Stomach smooth muscle (tissue), 2 donors: ENCODE data around the gene TRAF2.
A peak's percentile ranks its signal among the peaks of the same experiment; 100 is the strongest.

ENCODE experiments used
- H3K27ac ChIP-seq: one replicate; pipeline ENCODE4 v1.7.0; 2013; ENCODE audit warnings: mild to moderate bottlenecking, low read length, inconsistent platforms
- H3K27me3 ChIP-seq, 2 donors: one replicate each; pipeline ENCODE4 v1.7.0; 2013; ENCODE audit warnings: low read length in 2 of 2; ENCODE audit not compliant: insufficient read depth in 2 of 2, control insufficient read depth in 1 of 2
- H3K36me3 ChIP-seq, 2 donors: one replicate each; pipeline ENCODE4 v1.7.0; 2013; ENCODE audit warnings: low read length in 2 of 2; ENCODE audit not compliant: control insufficient read depth in 2 of 2, insufficient read depth in 2 of 2
- H3K4me1 ChIP-seq: one replicate; pipeline ENCODE4 v1.7.0; 2013; ENCODE audit warnings: low read length; ENCODE audit not compliant: control insufficient read depth, insufficient read depth
- H3K4me3 ChIP-seq, 2 donors: one replicate each; pipeline ENCODE4 v1.7.0; 2013; ENCODE audit warnings: low read length in 2 of 2
- H3K9ac ChIP-seq, 2 donors: one replicate each; pipeline ENCODE4 v1.7.0; 2013; ENCODE audit warnings: low read length in 2 of 2, mild to moderate bottlenecking in 1 of 2
- H3K9me3 ChIP-seq, 2 donors: one replicate each; pipeline ENCODE4 v1.7.0; 2013; ENCODE audit warnings: low read length in 2 of 2; ENCODE audit not compliant: control insufficient read depth in 2 of 2
- donor health status: healthy.
- donor health status: Pancreatic carcinoma.

Gene TRAF2

GRCh38 chr9:136848393-136849037, 37.8 kb upstream of the TRAF2 start:
- peak overlapping the region; percentile 64 for H3K9ac ChIP-seq
- H3K36me3 ChIP-seq = peaks cover 0 to 4% of the 10 kb centered on the region in 2 donors
- peaks cover 10 to 38% of the 10 kb centered on the region in 2 donors for H3K27me3 ChIP-seq
- peak overlapping the region; percentile 90 to 92 for H3K4me3 ChIP-seq
- H3K27ac ChIP-seq = no peak overlapping the region
- peaks cover 48% of the 10 kb centered on the region for H3K4me1 ChIP-seq
- H3K9me3 ChIP-seq = no peaks in the 10 kb centered on the region

DNA sequence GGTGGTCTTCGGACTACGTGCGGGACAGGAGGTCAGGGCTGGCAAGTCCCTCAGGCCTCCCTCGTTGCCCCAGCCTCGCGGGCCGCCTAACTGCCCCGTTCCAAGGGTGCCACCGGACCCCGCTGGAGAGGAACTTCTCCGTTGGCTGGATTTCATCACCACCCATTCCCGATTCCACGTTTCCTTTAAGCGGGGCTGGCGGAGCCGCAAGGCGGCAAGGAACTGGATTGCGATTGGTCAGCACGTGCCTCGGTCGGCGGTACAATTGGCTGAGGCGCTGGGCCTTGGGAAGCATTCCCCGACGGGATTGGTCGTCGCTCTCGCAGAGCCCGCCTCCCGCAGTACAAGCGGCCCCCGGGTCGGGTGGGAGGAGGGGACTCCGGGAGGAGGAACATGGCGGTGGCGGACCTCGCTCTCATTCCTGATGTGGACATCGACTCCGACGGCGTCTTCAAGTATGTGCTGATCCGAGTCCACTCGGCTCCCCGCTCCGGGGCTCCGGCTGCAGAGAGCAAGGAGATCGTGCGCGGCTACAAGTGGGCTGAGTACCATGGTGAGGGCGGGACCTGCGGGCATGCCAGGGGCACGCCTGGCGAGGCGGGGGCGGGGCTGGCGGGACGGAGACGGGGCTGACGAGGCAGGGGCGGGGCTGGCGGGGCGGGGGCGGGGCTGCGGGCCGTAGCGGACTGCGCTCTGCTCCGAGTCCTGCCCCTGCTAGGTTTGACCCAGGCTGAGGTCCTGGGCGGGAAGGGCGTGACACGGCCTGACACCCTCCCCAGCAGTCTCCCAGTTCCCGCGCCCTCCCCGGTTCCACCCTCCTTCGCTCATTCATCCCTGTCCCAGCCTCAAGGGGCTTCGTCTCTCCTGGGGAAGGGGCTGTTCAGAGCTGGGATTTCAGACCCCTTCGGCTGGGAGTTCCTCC, 37.0 kb upstream of the TRAF2 start, which contains the start of gene PHPT1:
TSS of gene PHPT1 (plus strand) at position 372 of the 922 bp plus-strand sequence. CDS start at position 394, 22 bp downstream.
- Histone ChIP-seq H3K27me3 (peaks cover 9 to 33% of the 10 kb centered on the region in 2 donors), H3K4me3 (peak within 1 kb of the TSS; percentile 90 to 92), H3K36me3 (peaks cover 0 to 4% of the 10 kb centered on the region in 2 donors), H3K9ac (peak within 1 kb of the TSS; percentile 64 to 75), H3K27ac (peak within 1 kb of the TSS; percentile 41), H3K9me3 (no peaks in the 10 kb centered on the region), H3K4me1 (peaks cover 41% of the 10 kb centered on the region)

DNA sequence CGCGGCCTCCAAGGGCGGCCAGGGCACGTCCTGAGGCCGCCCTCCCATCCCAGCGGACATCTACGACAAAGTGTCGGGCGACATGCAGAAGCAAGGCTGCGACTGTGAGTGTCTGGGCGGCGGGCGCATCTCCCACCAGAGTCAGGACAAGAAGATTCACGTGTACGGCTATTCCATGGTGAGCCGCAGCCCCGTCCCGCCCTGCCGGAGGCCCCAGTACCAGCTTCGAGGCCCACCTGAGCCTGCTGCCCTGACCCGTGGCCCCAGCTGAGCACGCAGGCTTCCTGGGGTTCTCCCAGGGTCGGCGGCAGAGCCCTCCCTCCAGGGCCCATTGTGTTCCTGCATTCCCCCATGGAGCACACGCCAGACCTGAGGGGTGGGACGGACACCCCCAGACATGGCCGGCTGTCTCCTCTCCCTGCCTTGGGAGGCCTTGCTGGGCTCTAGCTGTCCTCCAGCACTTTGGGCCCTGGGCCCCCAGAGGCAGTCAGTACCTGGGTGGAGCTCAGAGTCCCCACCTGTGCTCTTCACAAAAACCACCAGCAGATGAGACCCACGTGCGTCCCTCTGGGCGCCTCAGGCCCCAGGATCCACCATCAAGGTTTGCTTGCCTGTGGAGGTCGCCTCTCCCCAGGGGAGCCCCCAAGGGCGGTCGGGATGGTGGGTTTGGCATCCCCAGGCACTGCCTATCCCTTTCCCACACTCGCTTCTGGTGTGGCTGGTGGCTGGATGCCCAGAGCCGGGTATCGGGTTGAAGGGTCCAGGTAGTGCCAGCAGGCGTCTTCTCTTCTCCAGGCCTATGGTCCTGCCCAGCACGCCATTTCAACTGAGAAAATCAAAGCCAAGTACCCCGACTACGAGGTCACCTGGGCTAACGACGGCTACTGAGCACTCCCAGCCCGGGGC, 36.1 kb upstream of the TRAF2 start:
- peaks cover 7 to 28% of the 10 kb centered on the region in 2 donors for H3K27me3 ChIP-seq
- H3K9ac ChIP-seq = peak overlapping the region; percentile 62 to 75
- peaks cover 0 to 4% of the 10 kb centered on the region in 2 donors for H3K36me3 ChIP-seq
- H3K27ac ChIP-seq = peak overlapping the region; percentile 41
- peak overlapping the region; percentile 90 to 92 for H3K4me3 ChIP-seq
- H3K9me3 ChIP-seq = no peaks in the 10 kb centered on the region
- peaks cover 38% of the 10 kb centered on the region for H3K4me1 ChIP-seq

- Histone ChIP-seq H3K9ac (no peak overlapping the region), H3K36me3 (peaks cover 0 to 4% of the 10 kb centered on the region in 2 donors), H3K4me1 (peaks cover 36% of the 10 kb centered on the region), H3K27ac (no peak overlapping the region), H3K27me3 (peaks cover 7 to 19% of the 10 kb centered on the region in 2 donors), H3K4me3 (no peak overlapping the region), H3K9me3 (no peaks in the 10 kb centered on the region)
Observed at GRCh38 chr9:136850866-136851775, 35.2 kb upstream of the TRAF2 start.

DNA sequence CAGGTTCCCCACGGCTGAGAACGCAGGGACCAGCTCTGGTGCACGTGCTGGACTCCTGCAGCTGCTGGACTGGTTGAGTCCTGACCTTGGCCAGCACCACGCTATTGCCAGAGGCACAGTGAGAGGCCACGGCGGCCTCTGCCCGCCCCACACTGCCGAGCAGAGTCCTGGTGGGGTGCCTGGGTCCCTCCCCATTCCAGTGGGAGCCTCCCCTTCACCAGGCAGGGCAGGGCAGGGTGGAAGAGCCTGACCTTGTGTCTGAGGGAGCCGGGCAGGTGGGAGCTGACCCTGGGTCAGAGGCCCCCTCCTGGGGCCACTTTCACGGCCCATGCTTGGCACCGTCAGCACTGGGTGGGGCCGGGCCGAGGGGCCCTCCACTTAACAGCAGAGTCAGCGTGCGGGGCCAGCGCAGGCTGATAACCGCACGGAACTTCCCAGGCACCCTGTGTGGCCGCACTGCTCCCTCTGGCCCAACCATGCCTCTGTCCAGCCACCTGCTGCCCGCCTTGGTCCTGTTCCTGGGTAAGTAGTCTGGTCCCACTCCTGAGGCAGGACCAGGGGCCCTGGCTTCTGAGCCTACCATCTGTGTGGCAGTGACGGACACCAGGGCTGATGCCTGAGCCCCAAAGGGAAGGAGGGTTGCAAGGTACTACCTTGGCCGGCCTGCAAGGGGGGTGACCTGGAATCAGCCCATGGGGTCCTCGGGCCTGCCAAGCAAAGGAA, 34.2 kb upstream of the TRAF2 start, which contains the start of gene MAMDC4:
TSS of gene MAMDC4 (plus strand) at position 406 of the 723 bp plus-strand sequence. CDS start at position 477, 71 bp downstream.
- Histone ChIP-seq H3K4me3 (no peak within 1 kb of the TSS), H3K9ac (no peak within 1 kb of the TSS)

DNA sequence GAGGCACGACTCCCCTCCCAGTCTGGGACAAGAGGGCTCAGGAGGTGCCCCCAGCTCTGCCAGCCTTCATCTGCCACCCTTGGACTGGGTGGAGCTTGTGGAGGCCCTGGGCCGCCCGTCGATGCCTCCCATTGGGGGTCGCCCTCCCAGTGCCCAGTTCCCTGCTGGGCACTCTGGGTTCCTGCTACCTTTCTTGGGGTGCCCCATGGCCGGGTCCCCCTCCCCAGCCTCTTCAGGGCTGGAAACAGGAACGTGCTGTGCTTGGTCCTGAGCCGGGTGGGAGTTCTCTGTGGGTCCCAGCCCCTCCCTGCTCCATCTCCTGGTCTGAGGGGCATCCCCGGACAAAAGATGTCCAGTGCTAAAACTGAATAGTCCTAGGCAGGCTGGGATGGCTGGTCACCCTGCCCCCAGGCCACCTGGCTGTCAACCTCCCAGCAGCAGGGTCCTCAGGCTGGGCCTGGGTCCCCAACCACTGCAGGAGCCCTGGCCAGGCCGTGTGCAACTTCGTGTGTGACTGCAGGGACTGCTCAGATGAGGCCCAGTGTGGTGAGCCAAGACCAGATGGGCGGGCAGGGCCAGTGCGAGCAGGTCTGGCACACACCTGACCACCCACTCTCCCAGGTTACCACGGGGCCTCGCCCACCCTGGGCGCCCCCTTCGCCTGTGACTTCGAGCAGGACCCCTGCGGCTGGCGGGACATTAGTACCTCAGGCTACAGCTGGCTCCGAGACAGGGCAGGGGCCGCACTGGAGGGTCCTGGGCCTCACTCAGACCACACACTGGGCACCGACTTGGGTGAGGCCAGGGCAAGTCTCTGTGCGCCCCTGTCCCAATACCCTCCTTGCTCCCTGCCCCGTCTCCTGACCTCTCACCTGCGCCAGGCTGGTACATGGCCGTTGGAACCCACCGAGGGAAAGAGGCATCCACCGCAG, 33.4 kb upstream of the TRAF2 start:
- Histone ChIP-seq H3K9me3 (no peaks in the 10 kb centered on the region), H3K4me3 (no peak overlapping the region), H3K36me3 (peaks cover 0 to 4% of the 10 kb centered on the region in 2 donors), H3K27ac (no peak overlapping the region), H3K27me3 (peaks cover 0 to 4% of the 10 kb centered on the region in 2 donors), H3K9ac (no peak overlapping the region), H3K4me1 (peaks cover 22% of the 10 kb centered on the region)

More for the DNA sequence above, 34.2 kb upstream of the TRAF2 start, which contains the start of gene MAMDC4:
- Histone ChIP-seq H3K9me3 (no peaks in the 10 kb centered on the region), H3K36me3 (peaks cover 0 to 4% of the 10 kb centered on the region in 2 donors), H3K4me1 (peaks cover 27% of the 10 kb centered on the region), H3K27me3 (peaks cover 4 to 9% of the 10 kb centered on the region in 2 donors), H3K27ac (no peak within 1 kb of the TSS)

- no peaks in the 10 kb centered on the region for H3K9me3 ChIP-seq
- H3K27ac ChIP-seq = no peak overlapping the region
- no peaks in the 10 kb centered on the region for H3K27me3 ChIP-seq
- H3K9ac ChIP-seq = no peak overlapping the region
- no peak overlapping the region for H3K4me3 ChIP-seq
- peaks cover 0 to 4% of the 10 kb centered on the region in 2 donors for H3K36me3 ChIP-seq
- H3K4me1 ChIP-seq = peaks cover 22% of the 10 kb centered on the region
Observed at GRCh38 chr9:136853596-136854112, 32.7 kb upstream of the TRAF2 start.

GRCh38 chr9:136854113-136854841, 32.0 kb upstream of the TRAF2 start:
- Histone ChIP-seq H3K36me3 (peaks cover 0 to 4% of the 10 kb centered on the region in 2 donors), H3K27ac (no peak overlapping the region), H3K4me3 (no peak overlapping the region), H3K9ac (no peak overlapping the region), H3K27me3 (no peaks in the 10 kb centered on the region), H3K4me1 (peaks cover 28% of the 10 kb centered on the region), H3K9me3 (no peaks in the 10 kb centered on the region)
